K562 (cell line): ENCODE measurements around the gene ATXN1. TPM values are rescaled to one million over a fixed set of nuclear protein-coding genes. Genes with fewer than 3 reads are reported as not detected.

ENCODE experiments used
- CBX1 ChIP-seq: sonication (generic); IDR thresholded peaks from 2 replicates; pipeline ENCODE4 v1.6.1; 2016; ENCODE audit warnings: antibody characterized with exemption, low read depth, mild to moderate bottlenecking
- CBX3 ChIP-seq, 2 experiments: IDR thresholded peaks; 1 replicate in 1 of 2; 2 replicates in 1 of 2; pipeline ENCODE4 v1.6.1; 2012; ENCODE audit warnings: inconsistent platforms in 2 of 2, low read length in 2 of 2, borderline replicate concordance in 1 of 2, control low read depth in 1 of 2
- CREB3L1 ChIP-seq: fragments of 450-650 bp; IDR thresholded peaks from 2 replicates; pipeline ENCODE4 v1.6.1; 2014; ENCODE audit warnings: low read depth, mild to moderate bottlenecking, moderate library complexity, borderline replicate concordance
- GATAD2B ChIP-seq: fragments of 450-650 bp; IDR thresholded peaks from 2 replicates; pipeline ENCODE4 v1.6.1; 2017; ENCODE audit warnings: mild to moderate bottlenecking, borderline replicate concordance
- HDAC1 ChIP-seq, 2 experiments: fragments of 450-650 bp; IDR thresholded peaks; 2 replicates each; pipeline ENCODE4 v1.6.1; 2016 to 2017; ENCODE audit warnings: inconsistent platforms in 1 of 2, mild to moderate bottlenecking in 1 of 2, moderate library complexity in 1 of 2
- HDAC6 ChIP-seq: IDR thresholded peaks from 2 replicates; pipeline ENCODE4 v1.6.1; 2012; ENCODE audit warnings: low read depth, mild to moderate bottlenecking, control low read depth, inconsistent platforms, low read length, moderate library complexity
- HMG20B ChIP-seq: fragments of 250-450 bp; sonication (Bioruptor Pico); IDR thresholded peaks from 2 replicates; pipeline ENCODE4 v1.5.0; 2021; ENCODE audit warnings: mild to moderate bottlenecking
- ID3 ChIP-seq, 2 experiments: fragments of 250-450 bp in 1 of 2; fragments of 450-650 bp in 1 of 2; sonication (Bioruptor Pico) in 1 of 2; IDR thresholded peaks; 2 replicates each; pipeline versions ENCODE4 v1.6.1 to v1.8.0; 2016 to 2021; ENCODE audit warnings: mild to moderate bottlenecking in 2 of 2, moderate library complexity in 2 of 2, missing compliant biosample characterization in 1 of 2, missing genetic modification characterization in 1 of 2
- MNT ChIP-seq, 2 experiments: fragments of 450-650 bp; conservative IDR thresholded peaks; 2 replicates each; pipeline ENCODE4 v1.6.1; 2017; ENCODE audit warnings: mild to moderate bottlenecking in 2 of 2, moderate library complexity in 2 of 2
- NFXL1 ChIP-seq: fragments of 450-650 bp; formaldehyde crosslinking; IDR thresholded peaks from 2 replicates; pipeline ENCODE4 v1.4.0; 2021; ENCODE audit warnings: mild to moderate bottlenecking
- NRF1 ChIP-seq, 2 experiments: fragments of 450-650 bp; IDR thresholded peaks in 1 of 2; conservative IDR thresholded peaks in 1 of 2; 2 replicates each; pipeline ENCODE4 v1.6.1; 2014; ENCODE audit warnings: mild to moderate bottlenecking in 2 of 2
- SLC30A9 ChIP-seq: fragments of 250-450 bp; sonication (Bioruptor Pico); IDR thresholded peaks from 2 replicates; pipeline ENCODE4 v1.8.0; 2022; ENCODE audit warnings: mild to moderate bottlenecking, moderate library complexity
- SMC3 ChIP-seq: conservative IDR thresholded peaks from 2 replicates; pipeline ENCODE4 v1.6.1; 2011; ENCODE audit warnings: low read depth, low read length, improper control_type of control experiment; ENCODE audit not compliant: insufficient read depth
- SNRNP70 ChIP-seq: fragments of 200-400 bp; formaldehyde crosslinking; optimal IDR thresholded peaks from 2 replicates; pipeline ENCODE3; 2017; ENCODE audit warnings: low read depth, low read length
- XRCC4 ChIP-seq: IDR thresholded peaks from one replicate; pipeline ENCODE4 v1.6.1; 2011; ENCODE audit not compliant: insufficient read depth, insufficient read length; ENCODE audit errors: extremely low read depth
- ZNF512 ChIP-seq: IDR thresholded peaks from 2 replicates; pipeline ENCODE4 v1.6.1; 2016; ENCODE audit warnings: missing genetic modification characterization, missing compliant biosample characterization
- polyA plus RNA-seq, 8 experiments: library from polyadenylated mRNA; depleted of rRNA in 4 of 8; stranded (reverse) in 5 of 8; unstranded in 3 of 8; fragments of >200 nt; fragmentation: Nextera tagmentation in 2 of 8; fragmentation: Illumina TruSeq in 1 of 8; extraction: Ambion mirVana in 2 of 8; extraction: Trizol in 1 of 8; gene quantifications; 2 replicates each; pipeline versions ENCODE4 v1.2.1 to v1.2.3, GENCODE V29; 2011 to 2014; ENCODE audit warnings: inconsistent platforms in 1 of 8, missing spikeins in 1 of 8
- total RNA-seq, 7 experiments: library from RNA; depleted of rRNA in 6 of 7; stranded (reverse); fragments of >200 nt in 6 of 7; fragmentation: Illumina TruSeq in 2 of 7; extraction: Trizol in 2 of 7; gene quantifications; 2 replicates each; pipeline versions ENCODE4 v1.2.1 to v1.2.3, GENCODE V29; 2011 to 2021; ENCODE audit warnings: low replicate concordance in 1 of 7
- TF ChIP-seq, protein P1 (sequence below): sonication (generic); formaldehyde crosslinking; IDR thresholded peaks from 2 replicates; pipeline ENCODE4 v1.8.1; 2023; ENCODE audit warnings: missing genetic modification reagents, mild to moderate bottlenecking, borderline replicate concordance

ATXN1 gene
- total and polyA plus RNA-seq, 9 of the 15 experiments (the other 6 are each of a cell fraction or from before 2014, with no cell fraction given): under 0.01 to 1.2 (median 0.58) TPM

DNA sequence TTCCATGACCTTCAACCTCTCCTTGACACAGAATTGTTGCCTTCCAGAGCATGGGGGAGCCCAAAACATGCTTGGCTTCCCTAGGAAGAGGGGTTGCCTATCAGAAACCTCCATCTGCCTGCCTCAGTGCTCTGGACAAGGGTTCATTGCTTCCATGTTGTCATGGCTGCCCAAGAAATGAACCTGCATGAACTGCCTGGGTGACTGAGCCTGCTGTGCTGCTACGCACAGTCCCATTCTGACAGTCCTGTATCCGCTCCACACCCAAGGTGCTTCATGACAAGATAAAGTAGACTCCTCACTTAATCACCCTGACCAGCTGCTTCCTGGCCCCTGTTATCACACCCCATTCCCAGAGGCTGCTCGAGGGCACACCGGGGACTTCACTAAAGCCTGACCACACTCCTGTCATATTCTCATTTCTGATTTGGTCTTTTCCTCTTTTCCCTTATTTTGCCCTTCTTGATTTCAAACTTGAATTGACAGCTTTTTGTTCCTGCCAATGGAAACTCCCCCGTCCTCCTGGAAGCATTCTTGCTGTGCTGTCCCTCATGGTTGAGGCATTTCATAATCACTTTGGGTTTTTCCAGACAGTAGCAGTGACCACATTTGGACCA, 491.0 kb downstream of the ATXN1 start (continued):
- TF ChIP-seq, protein P1, sequence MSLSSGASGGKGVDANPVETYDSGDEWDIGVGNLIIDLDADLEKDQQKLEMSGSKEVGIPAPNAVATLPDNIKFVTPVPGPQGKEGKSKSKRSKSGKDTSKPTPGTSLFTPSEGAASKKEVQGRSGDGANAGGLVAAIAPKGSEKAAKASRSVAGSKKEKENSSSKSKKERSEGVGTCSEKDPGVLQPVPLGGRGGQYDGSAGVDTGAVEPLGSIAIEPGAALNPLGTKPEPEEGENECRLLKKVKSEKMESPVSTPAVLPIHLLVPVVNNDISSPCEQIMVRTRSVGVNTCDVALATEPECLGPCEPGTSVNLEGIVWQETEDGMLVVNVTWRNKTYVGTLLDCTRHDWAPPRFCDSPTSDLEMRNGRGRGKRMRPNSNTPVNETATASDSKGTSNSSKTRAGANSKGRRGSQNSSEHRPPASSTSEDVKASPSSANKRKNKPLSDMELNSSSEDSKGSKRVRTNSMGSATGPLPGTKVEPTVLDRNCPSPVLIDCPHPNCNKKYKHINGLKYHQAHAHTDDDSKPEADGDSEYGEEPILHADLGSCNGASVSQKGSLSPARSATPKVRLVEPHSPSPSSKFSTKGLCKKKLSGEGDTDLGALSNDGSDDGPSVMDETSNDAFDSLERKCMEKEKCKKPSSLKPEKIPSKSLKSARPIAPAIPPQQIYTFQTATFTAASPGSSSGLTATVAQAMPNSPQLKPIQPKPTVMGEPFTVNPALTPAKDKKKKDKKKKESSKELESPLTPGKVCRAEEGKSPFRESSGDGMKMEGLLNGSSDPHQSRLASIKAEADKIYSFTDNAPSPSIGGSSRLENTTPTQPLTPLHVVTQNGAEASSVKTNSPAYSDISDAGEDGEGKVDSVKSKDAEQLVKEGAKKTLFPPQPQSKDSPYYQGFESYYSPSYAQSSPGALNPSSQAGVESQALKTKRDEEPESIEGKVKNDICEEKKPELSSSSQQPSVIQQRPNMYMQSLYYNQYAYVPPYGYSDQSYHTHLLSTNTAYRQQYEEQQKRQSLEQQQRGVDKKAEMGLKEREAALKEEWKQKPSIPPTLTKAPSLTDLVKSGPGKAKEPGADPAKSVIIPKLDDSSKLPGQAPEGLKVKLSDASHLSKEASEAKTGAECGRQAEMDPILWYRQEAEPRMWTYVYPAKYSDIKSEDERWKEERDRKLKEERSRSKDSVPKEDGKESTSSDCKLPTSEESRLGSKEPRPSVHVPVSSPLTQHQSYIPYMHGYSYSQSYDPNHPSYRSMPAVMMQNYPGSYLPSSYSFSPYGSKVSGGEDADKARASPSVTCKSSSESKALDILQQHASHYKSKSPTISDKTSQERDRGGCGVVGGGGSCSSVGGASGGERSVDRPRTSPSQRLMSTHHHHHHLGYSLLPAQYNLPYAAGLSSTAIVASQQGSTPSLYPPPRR (CRISPR knock-in tag): no peak
- TF ChIP-seq CBX1 (0 out of 2 replicates have a peak, but pooled peaks have one; percentile 60), XRCC4 (no peak), CBX3 (IDR thresholded peaks at IDR 0.05; ENCODE audit: borderline replicate concordance in 1 of 2, low read length in 2 of 2) (peak in 1 of 2 experiments; percentile 91; a peak in 1 of 3 replicates), MNT (conservative IDR thresholded peaks at IDR 0.05) (peak; percentile 69 to 86), NRF1 (conservative IDR thresholded peaks at IDR 0.05 in 1 of 2, IDR thresholded peaks at IDR 0.05 in 1 of 2) (peak; percentile 59 to 71; a peak in 3 of 4 replicates), HMG20B (no peak), HDAC6 (no peak), ZNF512 (tag) (no peak), SLC30A9 (CRISPR knock-in tag) (no peak), SNRNP70 (no peak), SMC3 (no peak), HDAC1 (IDR thresholded peaks at IDR 0.05) (peak; percentile 71 to 93; a peak in 3 of 4 replicates), NFXL1 (no peak), CREB3L1 (no peak), GATAD2B (peak; percentile 96), ID3 (CRISPR knock-in tag; IDR thresholded peaks at IDR 0.05) (no peak), ID3 (tag; IDR thresholded peaks at IDR 0.05) (peak; percentile 95)
